ENCODE data around the gene CA7. TPM values are rescaled to one million over a fixed set of nuclear protein-coding genes. Genes with fewer than 3 reads are reported as not detected.

The CA7 gene
- total RNA-seq, 1 donor from 2014 or later: not detected

DNA sequence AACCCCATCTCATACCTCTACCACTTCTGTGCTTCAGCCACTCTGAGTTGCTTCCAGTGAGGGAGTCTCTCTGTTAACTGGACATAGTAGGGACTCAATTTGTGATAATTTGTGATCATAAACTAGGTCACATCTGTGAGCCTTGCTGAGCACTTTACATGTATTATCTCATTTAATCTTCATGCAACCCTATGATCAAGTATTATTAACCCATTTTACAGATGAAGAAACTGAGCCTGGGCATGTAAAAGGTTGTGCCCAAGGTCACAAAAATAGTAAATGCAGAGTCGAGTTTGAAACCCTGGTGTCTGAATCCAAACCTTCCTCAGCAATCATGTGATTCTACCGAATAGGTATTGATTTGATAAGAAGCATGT is 54.7 kb downstream of the CA7 start:
- Histone ChIP-seq H3K27me3 (no peaks in the 10 kb centered on the region), H3K36me3 (no peaks in the 10 kb centered on the region), H3K27ac (peak overlapping the region; percentile 73), H3K9me3 (no peaks in the 10 kb centered on the region), H3K4me1 (peaks cover 28% of the 10 kb centered on the region), H3K4me3 (no peak overlapping the region)
- TF ChIP-seq CTCF (IDR thresholded peaks at IDR 0.05): no peak
- intact Hi-C loops (cut with DNase I): no loop called here
- DNase-seq (no peak), ATAC-seq (no peak)

DNA sequence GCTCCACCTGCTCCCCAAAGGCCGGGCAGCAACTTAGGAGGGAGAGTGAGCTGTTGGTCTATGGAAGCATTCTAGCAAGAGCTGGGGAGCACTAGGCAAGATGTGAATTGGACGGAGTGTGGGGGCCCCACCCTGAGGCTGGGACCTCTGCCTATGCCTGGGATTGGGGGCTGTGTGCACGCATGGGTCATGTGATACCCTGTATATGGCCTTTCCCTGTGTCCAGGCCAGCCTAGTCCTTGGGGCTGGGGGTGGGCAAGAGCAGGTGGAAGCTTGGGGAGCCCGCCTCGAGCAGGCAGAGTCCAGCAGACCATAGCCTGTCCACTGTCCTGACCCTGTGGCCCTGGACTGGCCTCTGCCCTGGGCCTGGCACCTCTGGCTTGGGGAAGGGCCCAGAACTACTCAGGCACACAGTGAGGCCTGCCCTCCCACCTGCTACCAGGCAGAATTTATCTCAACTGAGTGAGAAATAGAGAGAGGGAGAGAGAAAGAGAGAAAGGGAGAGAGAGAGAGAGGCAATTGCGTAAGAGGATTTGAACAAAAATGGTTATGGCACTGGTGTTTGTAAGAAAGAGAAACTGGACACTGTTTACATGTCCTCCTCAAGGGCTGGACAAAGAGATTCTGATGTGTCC is 55.2 kb downstream of the CA7 start:
- no peaks in the 10 kb centered on the region for H3K9me3 ChIP-seq
- intact Hi-C loops (cut with DNase I): no loop called here
- H3K27ac ChIP-seq: peak overlapping the region; percentile 73
- no peak for DNase-seq
- TF ChIP-seq CTCF (IDR thresholded peaks at IDR 0.05): no peak
- no peaks in the 10 kb centered on the region for H3K36me3 ChIP-seq
- peaks cover 28% of the 10 kb centered on the region for H3K4me1 ChIP-seq
- no peaks in the 10 kb centered on the region for H3K27me3 ChIP-seq
- ATAC-seq: no peak
- H3K4me3 ChIP-seq: no peak overlapping the region

- peak overlapping the region; percentile 73 for H3K27ac ChIP-seq
- H3K4me1 ChIP-seq: peaks cover 35% of the 10 kb centered on the region
- no peaks in the 10 kb centered on the region for H3K36me3 ChIP-seq
- no peaks in the 10 kb centered on the region for H3K27me3 ChIP-seq
- H3K9me3 ChIP-seq: no peaks in the 10 kb centered on the region
- peak; percentile 87 for DNase-seq
- peak; percentile 49 for ATAC-seq
- H3K4me3 ChIP-seq: no peak overlapping the region
- intact Hi-C loops (cut with DNase I): no loop called here
- TF ChIP-seq CTCF (IDR thresholded peaks at IDR 0.05): no peak
Measured at GRCh38 chr16:66899945-66900710, 55.9 kb downstream of the CA7 start.

DNA sequence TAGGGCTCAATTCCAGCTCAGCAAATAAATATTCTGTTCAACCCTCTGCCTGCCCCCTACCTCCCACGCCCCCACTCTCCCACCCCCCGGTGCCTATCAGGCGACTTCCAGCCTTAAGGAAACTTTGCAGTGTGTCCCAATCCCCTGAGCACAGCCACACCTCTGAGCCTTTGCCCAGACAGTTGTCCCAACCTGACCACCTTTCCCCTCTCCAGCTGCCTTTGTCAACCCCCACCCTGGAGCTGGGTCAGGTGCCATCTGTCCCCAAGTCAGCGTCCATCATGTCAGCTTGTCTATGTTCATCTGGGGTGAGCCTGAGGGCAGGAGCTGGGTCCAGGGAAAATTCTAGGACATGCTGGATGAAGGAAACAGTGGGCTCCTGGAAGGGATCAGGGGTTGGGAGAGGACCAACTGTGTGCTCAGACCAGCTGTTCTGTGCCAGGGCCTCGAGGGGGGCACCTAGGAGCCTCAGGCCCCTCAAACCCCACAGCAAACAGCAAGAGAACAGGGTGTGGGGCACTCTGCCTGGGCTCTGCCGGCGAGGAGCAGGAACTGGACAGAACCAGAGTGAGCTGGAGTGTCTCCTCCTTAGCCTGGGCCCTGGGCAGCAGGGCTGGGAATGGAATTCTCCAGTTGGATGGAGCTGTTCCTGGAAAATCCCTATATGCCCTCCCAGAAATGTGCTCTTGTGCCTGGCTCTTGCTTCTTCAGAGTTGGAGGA is 56.7 kb downstream of the CA7 start:
- DNase-seq (no peak), ATAC-seq (peak; percentile 57)
- H3K4me1 ChIP-seq: peaks cover 38% of the 10 kb centered on the region

GRCh38 chr16:66901626-66902025 is 57.4 kb downstream of the CA7 start:
- Histone ChIP-seq H3K9me3 (no peaks in the 10 kb centered on the region), H3K4me1 (peaks cover 38% of the 10 kb centered on the region), H3K4me3 (no peak overlapping the region), H3K36me3 (no peaks in the 10 kb centered on the region), H3K27ac (no peak overlapping the region), H3K27me3 (no peaks in the 10 kb centered on the region)
- ATAC-seq (no peak), DNase-seq (no peak)
- no peak for TF ChIP-seq CTCF (IDR thresholded peaks at IDR 0.05)
- intact Hi-C loops (cut with DNase I): no loop called here

More for the DNA sequence above, 56.7 kb downstream of the CA7 start:
- Histone ChIP-seq H3K27me3 (no peaks in the 10 kb centered on the region), H3K4me3 (no peak overlapping the region), H3K27ac (peak overlapping the region; percentile 73), H3K36me3 (no peaks in the 10 kb centered on the region), H3K9me3 (no peaks in the 10 kb centered on the region)
- intact Hi-C loops (cut with DNase I): no loop called here
- TF ChIP-seq CTCF (IDR thresholded peaks at IDR 0.05): no peak
